ENCODE data around the gene PHF23.

- no peak for TF ChIP-seq CTCF (conservative IDR thresholded peaks at IDR 0.05 in 1 of 2, IDR thresholded peaks at IDR 0.05 in 1 of 2; ENCODE audit: extremely low read depth in 1 of 2, insufficient read depth in 1 of 2, low read depth in 1 of 2, low read length in 2 of 2)
- no peak for TF ChIP-seq EZH2 (IDR thresholded peaks at IDR 0.05; ENCODE audit: borderline replicate concordance, low read length)
Observed at GRCh38 chr17:7249214-7249613, 10.0 kb upstream of the PHF23 start.
